ENCODE results near the gene SH3BP2. TPM values are rescaled to one million over a fixed set of nuclear protein-coding genes. Genes with fewer than 3 reads are reported as not detected.
A peak's percentile ranks its signal among the peaks of the same experiment; 100 is the strongest.

Gene SH3BP2
- total RNA-seq, 2 donors from 2014 or later, result 29.0 to 33.5 TPM

- Histone ChIP-seq H3K36me3 (replicated peaks in 1 of 2; ENCODE audit: insufficient read depth in 1 of 2, low read depth in 2 of 2) (peaks cover 0 to 30% of the 10 kb centered on the region in 2 donors), H3K4me3 (no peak overlapping the region), H3K9me3 (no peaks in the 10 kb centered on the region), H3K27ac (no peak overlapping the region), H3K4me1 (peaks cover 4% of the 10 kb centered on the region), H3K27me3 (no peaks in the 10 kb centered on the region)
- TF ChIP-seq CTCF (IDR thresholded peaks at IDR 0.05) (no peak), POLR2A (IDR thresholded peaks at IDR 0.05) (no peak)
- ATAC-seq (no peak), DNase-seq (peak in 3 of 4 donors; percentile 4 to 9 (median 5))
- intact Hi-C loops (cut with DNase I), result no loop called here
- 86 to 93% methylated on average over 7 to 12 of the region's 13 CpGs for WGBS, 2 donors
These were observed 41.4 kb downstream of the SH3BP2 start for GRCh38 chr4:2834001-2834921.

DNA sequence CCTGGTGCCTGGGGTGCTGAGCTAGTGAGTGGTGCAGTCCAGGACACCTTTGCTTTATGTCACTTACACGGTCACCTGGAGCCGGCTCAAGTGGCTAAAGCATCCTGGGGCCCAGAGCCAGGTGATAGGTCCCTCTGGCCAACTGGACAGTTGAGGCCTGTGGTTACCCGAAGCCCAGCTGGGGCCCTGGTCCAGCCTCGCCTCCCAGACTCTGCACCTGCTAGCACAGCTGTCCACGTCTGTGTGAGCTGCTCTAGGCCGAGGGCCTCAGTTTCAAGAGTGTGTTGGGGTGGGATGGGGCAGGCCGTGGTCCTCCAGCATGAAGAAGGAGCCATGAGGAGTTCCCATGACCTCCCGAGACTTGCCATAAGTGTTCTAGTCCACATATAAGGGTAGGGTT lies 43.1 kb downstream of the SH3BP2 start:
- WGBS, 2 donors, result 92% methylated on average over 8 of the region's 8 CpGs; no CpG with 5 or more reads in 1 of the 2 donors
- intact Hi-C loops (cut with DNase I), result no loop called here
- TF ChIP-seq CTCF (IDR thresholded peaks at IDR 0.05), result no peak
- ATAC-seq (no peak), DNase-seq (peak in 2 of 4 donors; percentile 10 to 11)
- Histone ChIP-seq H3K36me3 (replicated peaks in 1 of 2; ENCODE audit: insufficient read depth in 1 of 2, low read depth in 2 of 2) (peaks cover 0 to 21% of the 10 kb centered on the region in 2 donors), H3K27me3 (no peaks in the 10 kb centered on the region), H3K27ac (no peak overlapping the region), H3K4me3 (no peak overlapping the region), H3K4me1 (peaks cover 4% of the 10 kb centered on the region), H3K9me3 (no peaks in the 10 kb centered on the region)

- ATAC-seq (no peak), DNase-seq (peak in 1 of 4 donors; percentile 10)
- Histone ChIP-seq H3K9me3 (no peaks in the 10 kb centered on the region), H3K27ac (no peak overlapping the region), H3K27me3 (no peaks in the 10 kb centered on the region), H3K4me3 (no peak overlapping the region), H3K4me1 (peaks cover 4% of the 10 kb centered on the region), H3K36me3 (replicated peaks in 1 of 2; ENCODE audit: insufficient read depth in 1 of 2, low read depth in 2 of 2) (peaks cover 0 to 16% of the 10 kb centered on the region in 2 donors)
- intact Hi-C loops (cut with DNase I), result no loop called here
- TF ChIP-seq POLR2A (IDR thresholded peaks at IDR 0.05) (no peak), CTCF (IDR thresholded peaks at IDR 0.05) (no peak)
- WGBS, 2 donors, result 86 to 100% methylated on average over 3 to 5 of the region's 5 CpGs
These were observed 43.5 kb downstream of the SH3BP2 start for GRCh38 chr4:2836391-2836859.

GRCh38 chr4:2837110-2837903 lies 44.4 kb downstream of the SH3BP2 start:
- Histone ChIP-seq H3K4me1 (peaks cover 4% of the 10 kb centered on the region), H3K4me3 (no peak overlapping the region), H3K36me3 (replicated peaks in 1 of 2; ENCODE audit: insufficient read depth in 1 of 2, low read depth in 2 of 2) (peaks cover 0 to 10% of the 10 kb centered on the region in 2 donors), H3K27ac (peak overlapping the region in 2 of 4 donors; percentile 21 to 63), H3K27me3 (no peaks in the 10 kb centered on the region), H3K9me3 (no peaks in the 10 kb centered on the region)
- 68 to 77% methylated on average over 18 to 20 of the region's 20 CpGs for WGBS, 2 donors
- ATAC-seq (no peak), DNase-seq (no peak)
- no peak for TF ChIP-seq POLR2A (IDR thresholded peaks at IDR 0.05)
- TF ChIP-seq CTCF (IDR thresholded peaks at IDR 0.05), result no peak
- intact Hi-C loops (cut with DNase I), result no loop called here

All from body of pancreas (tissue), 4 donors.